Measurements from ENCODE around the gene NR5A1.

NR5A1 gene

GRCh38 chr9:124454791-124455443, 52.3 kb downstream of the NR5A1 start:
- Histone ChIP-seq H3K27me3 (replicated peaks) (peaks cover 32% of the 10 kb centered on the region), H3K4me3 (ENCODE audit: low read depth, low read length) (no peak overlapping the region), H3K27ac (no peak overlapping the region), H3K36me3 (replicated peaks) (no peaks in the 10 kb centered on the region)
- no peak for TF ChIP-seq CTCF (IDR thresholded peaks at IDR 0.05; ENCODE audit: low read depth, low read length, missing control alignments)
- in situ Hi-C loops (cut with HindIII; ENCODE audit: low pct_ligation_motif_present, low sequenced_read_pairs) = no loop called here
- DNase-seq = no peak

GRCh38 chr9:124454296-124454695, 52.9 kb downstream of the NR5A1 start:
- Histone ChIP-seq H3K27ac (no peak overlapping the region), H3K27me3 (replicated peaks) (peaks cover 32% of the 10 kb centered on the region), H3K4me3 (ENCODE audit: low read depth, low read length) (no peak overlapping the region), H3K36me3 (replicated peaks) (no peaks in the 10 kb centered on the region)
- in situ Hi-C loops (cut with HindIII; ENCODE audit: low pct_ligation_motif_present, low sequenced_read_pairs) = no loop called here
- no peak for TF ChIP-seq CTCF (IDR thresholded peaks at IDR 0.05; ENCODE audit: low read depth, low read length, missing control alignments)
- DNase-seq = no peak

- no peak for DNase-seq
- Histone ChIP-seq H3K27ac (no peak overlapping the region), H3K36me3 (replicated peaks) (no peaks in the 10 kb centered on the region), H3K4me3 (ENCODE audit: low read depth, low read length) (no peak overlapping the region), H3K27me3 (replicated peaks) (peaks cover 32% of the 10 kb centered on the region)
- in situ Hi-C loops (cut with HindIII; ENCODE audit: low pct_ligation_motif_present, low sequenced_read_pairs) = no loop called here
- no peak for TF ChIP-seq CTCF (IDR thresholded peaks at IDR 0.05; ENCODE audit: low read depth, low read length, missing control alignments)
Observed at GRCh38 chr9:124453586-124454191, 53.5 kb downstream of the NR5A1 start.

GRCh38 chr9:124452841-124453585, 54.2 kb downstream of the NR5A1 start:
- in situ Hi-C loops (cut with HindIII; ENCODE audit: low pct_ligation_motif_present, low sequenced_read_pairs) = no loop called here
- no peak for TF ChIP-seq CTCF (IDR thresholded peaks at IDR 0.05; ENCODE audit: low read depth, low read length, missing control alignments)
- no peak overlapping the region for H3K4me3 ChIP-seq (ENCODE audit: low read depth, low read length)
- H3K36me3 ChIP-seq (replicated peaks) = no peaks in the 10 kb centered on the region
- H3K27me3 ChIP-seq (replicated peaks) = peaks cover 32% of the 10 kb centered on the region
- H3K27ac ChIP-seq = no peak overlapping the region
- no peak for DNase-seq

GRCh38 chr9:124452326-124452725, 54.9 kb downstream of the NR5A1 start:
- H3K4me3 ChIP-seq (ENCODE audit: low read depth, low read length) = no peak overlapping the region
- no peak for DNase-seq
- H3K27me3 ChIP-seq (replicated peaks) = peaks cover 32% of the 10 kb centered on the region
- in situ Hi-C loops (cut with HindIII; ENCODE audit: low pct_ligation_motif_present, low sequenced_read_pairs) = no loop called here
- TF ChIP-seq CTCF (IDR thresholded peaks at IDR 0.05; ENCODE audit: low read depth, low read length, missing control alignments) = no peak
- no peaks in the 10 kb centered on the region for H3K36me3 ChIP-seq (replicated peaks)
- H3K27ac ChIP-seq = no peak overlapping the region
